Hepatocyte (in vitro differentiated cells): ENCODE results near the gene PLXNB3.
"Not testable (repeated sequence)": the region's sequence is repeated elsewhere in the genome, so short reads cannot be mapped to it uniquely, and the experiment has no call there.

Experiments
- EZH2 ChIP-seq: fragments of 200-600 bp; sonication (generic); IDR thresholded peaks from 2 replicates; pipeline ENCODE4 v1.6.1; 2016; ENCODE audit warnings: antibody characterized with exemption, mild to moderate bottlenecking, borderline replicate concordance
- EZH2phosphoT487 ChIP-seq: fragments of 200-600 bp; sonication (generic); IDR thresholded peaks from one replicate; pipeline ENCODE4 v1.6.1; 2018; ENCODE audit warnings: antibody characterized with exemption, mild to moderate bottlenecking, low read depth, moderate library complexity; ENCODE audit not compliant: unreplicated experiment, severe bottlenecking
- TF ChIP-seq, protein P1 (sequence below): fragments of 200-600 bp; sonication (generic); IDR thresholded peaks from 2 replicates; pipeline ENCODE4 v1.5.1; 2016; ENCODE audit warnings: antibody characterized with exemption, mild to moderate bottlenecking; ENCODE audit not compliant: poor library complexity

DNA sequence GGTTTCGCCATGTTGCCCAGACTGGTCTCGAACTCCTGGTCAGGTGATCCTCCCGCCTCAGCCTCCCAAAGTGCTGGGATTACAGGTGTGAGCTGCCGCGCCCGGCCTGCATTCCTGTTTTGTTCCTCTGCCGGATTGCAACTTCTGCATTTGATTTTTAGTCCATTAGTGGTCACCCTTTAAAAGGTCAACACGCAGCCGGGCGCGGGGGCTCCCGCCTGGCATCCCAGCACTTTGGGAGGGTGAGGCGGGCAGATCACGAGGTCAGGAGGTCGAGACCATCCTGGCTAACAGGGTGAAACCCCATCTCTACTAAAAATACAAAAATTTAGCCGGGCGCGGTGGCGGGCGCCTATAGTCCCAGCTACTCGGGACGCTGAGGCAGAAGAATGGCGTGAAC lies 33.9 kb upstream of the PLXNB3 start:
- TF ChIP-seq, protein P1, sequence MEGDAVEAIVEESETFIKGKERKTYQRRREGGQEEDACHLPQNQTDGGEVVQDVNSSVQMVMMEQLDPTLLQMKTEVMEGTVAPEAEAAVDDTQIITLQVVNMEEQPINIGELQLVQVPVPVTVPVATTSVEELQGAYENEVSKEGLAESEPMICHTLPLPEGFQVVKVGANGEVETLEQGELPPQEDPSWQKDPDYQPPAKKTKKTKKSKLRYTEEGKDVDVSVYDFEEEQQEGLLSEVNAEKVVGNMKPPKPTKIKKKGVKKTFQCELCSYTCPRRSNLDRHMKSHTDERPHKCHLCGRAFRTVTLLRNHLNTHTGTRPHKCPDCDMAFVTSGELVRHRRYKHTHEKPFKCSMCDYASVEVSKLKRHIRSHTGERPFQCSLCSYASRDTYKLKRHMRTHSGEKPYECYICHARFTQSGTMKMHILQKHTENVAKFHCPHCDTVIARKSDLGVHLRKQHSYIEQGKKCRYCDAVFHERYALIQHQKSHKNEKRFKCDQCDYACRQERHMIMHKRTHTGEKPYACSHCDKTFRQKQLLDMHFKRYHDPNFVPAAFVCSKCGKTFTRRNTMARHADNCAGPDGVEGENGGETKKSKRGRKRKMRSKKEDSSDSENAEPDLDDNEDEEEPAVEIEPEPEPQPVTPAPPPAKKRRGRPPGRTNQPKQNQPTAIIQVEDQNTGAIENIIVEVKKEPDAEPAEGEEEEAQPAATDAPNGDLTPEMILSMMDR = not testable (repeated sequence)
- not testable (repeated sequence) for TF ChIP-seq EZH2, EZH2phosphoT487
